GM10248 (cell line): ENCODE measurements around the gene TMEM38B.

Experiments used
- CTCF ChIA-PET: fragments of 300-600 bp; sonication (Branson Sonifier 250); formaldehyde crosslinking; extraction: SDS; loops from one replicate; lab custom pipeline; 2021; ENCODE audit warnings: antibody characterized with exemption; lab: Yijun Ruan, JAX
- POLR2A ChIA-PET: fragments of 350-650 bp; sonication (Branson Sonifier 250); formaldehyde crosslinking; extraction: SDS; loops from one replicate; lab custom pipeline; 2020; ENCODE audit warnings: antibody characterized with exemption; lab: Yijun Ruan, JAX
- DNase-seq: peaks from one replicate; pipeline ENCODE4 v3.0.0; 2012; ENCODE audit errors: extremely low spot score
- CTCF ChIP-seq: IDR thresholded peaks from 2 replicates; pipeline ENCODE4 v1.5.1; 2012; ENCODE audit warnings: mild to moderate bottlenecking, low read depth; ENCODE audit errors: extremely low read depth, missing control alignments, control extremely low read depth

Gene TMEM38B

GRCh38 chr9:105694190-105694847, at the start of gene TMEM38B:
Gene TMEM38B (plus strand): TSS chr9:105694541. CDS start chr9:105694661, 120 bp downstream.
- no peak for TF ChIP-seq CTCF
- POLR2A ChIA-PET, result interaction anchor here (0.5 kb wide), 1 partner anchor 73 kb away, joined by 3 read pairs; no protein-coding TSS in a partner anchor
- peak; percentile 95 for DNase-seq
- CTCF ChIA-PET, result interaction anchor here (1.0 to 1.5 kb wide), 7 partner anchors 15 to 86 kb away, joined by 3 to 7 read pairs (median 3); no protein-coding TSS in a partner anchor

- no peak for DNase-seq
- ChIA-PET POLR2A (no interaction called here), CTCF (interaction anchor here (0.7 to 3.4 kb wide), 7 partner anchors 8 to 51 kb away, joined by 3 to 35 read pairs (median 4); no protein-coding TSS in a partner anchor)
- TF ChIP-seq CTCF, result no peak
Measured at GRCh38 chr9:105646879-105647594, 47.3 kb upstream of the TMEM38B start.

GRCh38 chr9:105647595-105648349, 46.6 kb upstream of the TMEM38B start:
- POLR2A ChIA-PET, result no interaction called here
- no peak for DNase-seq
- no peak for TF ChIP-seq CTCF
- CTCF ChIA-PET, result interaction anchor here (1.0 to 3.3 kb wide), 6 partner anchors 9 to 52 kb away, joined by 3 to 35 read pairs (median 4); partner anchors contain the start of gene TAL2

- POLR2A ChIA-PET, result no interaction called here
- CTCF ChIA-PET, result interaction anchor here (1.7 kb wide), 1 partner anchor 10 kb away, joined by 6 read pairs; the partner anchor contains the start of gene TAL2
- no peak for TF ChIP-seq CTCF
Measured at GRCh38 chr9:105651806-105652205, 42.5 kb upstream of the TMEM38B start.

GRCh38 chr9:105656131-105656921, 38.0 kb upstream of the TMEM38B start:
- CTCF ChIA-PET, result interaction anchor here (1.0 to 3.2 kb wide), 13 partner anchors 8 to 418 kb away, joined by 3 to 15 read pairs (median 5); no protein-coding TSS in a partner anchor
- POLR2A ChIA-PET, result no interaction called here
- peak; percentile 61 for TF ChIP-seq CTCF
- peak; percentile 78 for DNase-seq

More at GRCh38 chr9:105651806-105652205, 42.5 kb upstream of the TMEM38B start:
- DNase-seq, result no peak
